Osteoblast (primary cell): ENCODE measurements around the gene IL34. TPM values are rescaled to one million over a fixed set of nuclear protein-coding genes. Genes with fewer than 3 reads are reported as not detected.

Source experiments
- DNase-seq: peaks from one replicate; pipeline ENCODE4 v3.0.0; 2011; ENCODE audit warnings: low spot score, mixed read lengths; ENCODE audit not compliant: insufficient read length; ENCODE audit errors: missing footprints
- H2AFZ ChIP-seq: 2 replicates; pipeline ENCODE4 v1.6.0; 2011; ENCODE audit warnings: mild to moderate bottlenecking, low read length
- H3K27ac ChIP-seq: 2 replicates; pipeline ENCODE4 v1.5.1; 2011; ENCODE audit warnings: mild to moderate bottlenecking, low read depth, low read length, moderate library complexity
- H3K27me3 ChIP-seq: 2 replicates; pipeline ENCODE4 v1.6.0; 2012; ENCODE audit warnings: mild to moderate bottlenecking, control low read depth, inconsistent platforms, low read length, moderate library complexity; ENCODE audit not compliant: insufficient read depth
- H3K36me3 ChIP-seq: 2 replicates; pipeline ENCODE4 v1.5.1; 2011; ENCODE audit warnings: mild to moderate bottlenecking, low read length, control low read depth, moderate library complexity; ENCODE audit not compliant: insufficient read depth
- H3K4me1 ChIP-seq: 2 replicates; pipeline ENCODE4 v1.5.1; 2011; ENCODE audit warnings: mild to moderate bottlenecking, low read length, control low read depth, moderate library complexity; ENCODE audit not compliant: insufficient read depth
- H3K4me2 ChIP-seq: 2 replicates; pipeline ENCODE4 v1.6.0; 2011; ENCODE audit warnings: mild to moderate bottlenecking, low read length; ENCODE audit not compliant: insufficient read depth
- H3K4me3 ChIP-seq: fragments of 200-600 bp; sonication (generic); 3 replicates; pipeline ENCODE4 v1.5.1; 2012; ENCODE audit warnings: mild to moderate bottlenecking, low read length, inconsistent platforms; ENCODE audit not compliant: insufficient read depth
- H3K79me2 ChIP-seq: 2 replicates; pipeline ENCODE4 v1.6.0; 2012; ENCODE audit warnings: mild to moderate bottlenecking, low read length, control low read depth, inconsistent platforms; ENCODE audit not compliant: insufficient read depth
- H3K9me3 ChIP-seq: 2 replicates; pipeline ENCODE4 v1.5.1; 2011; ENCODE audit warnings: low read depth, low read length, control low read depth
- H4K20me1 ChIP-seq: 2 replicates; pipeline ENCODE4 v1.6.0; 2012; ENCODE audit warnings: mild to moderate bottlenecking, low read length, control low read depth; ENCODE audit not compliant: insufficient read depth
- total RNA-seq: library from RNA; depleted of rRNA; stranded (reverse); fragments of >200 nt; gene quantifications from 2 replicates; pipeline ENCODE4 v1.2.3, GENCODE V29; 2012
- TF ChIP-seq, protein P1 (sequence below): IDR thresholded peaks from 2 replicates; pipeline ENCODE4 v1.5.1; 2011; ENCODE audit warnings: mild to moderate bottlenecking, low read depth, low read length, moderate library complexity; ENCODE audit errors: extremely low read depth

IL34 gene
- total RNA-seq, 1 donor = 9.4 TPM

DNA sequence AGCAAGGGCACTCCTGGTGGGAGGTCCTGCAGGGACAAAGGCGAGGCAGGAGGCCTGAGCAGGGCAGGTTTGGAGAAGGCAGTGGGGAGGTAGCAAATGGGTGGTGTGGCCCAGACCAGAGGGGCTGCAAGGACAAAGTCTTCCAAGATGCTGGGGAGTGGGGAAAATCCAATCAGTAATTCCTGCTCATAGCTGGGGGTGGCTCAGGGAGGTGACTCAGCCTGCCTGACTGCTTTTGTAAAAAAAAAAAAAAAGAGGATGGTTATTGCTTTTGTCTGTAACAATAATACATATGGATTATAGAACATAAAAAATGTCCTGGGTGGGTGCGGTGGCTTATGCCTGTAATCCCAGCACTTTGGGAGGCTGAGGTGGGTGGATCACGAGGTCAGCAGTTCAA, 5.2 kb downstream of the IL34 start:
- Histone ChIP-seq H2AFZ (no peak overlapping the region), H4K20me1 (no peaks in the 10 kb centered on the region), H3K36me3 (no peaks in the 10 kb centered on the region), H3K79me2 (no peaks in the 10 kb centered on the region), H3K9me3 (no peaks in the 10 kb centered on the region), H3K4me2 (no peak overlapping the region), H3K4me3 (no peak overlapping the region), H3K4me1 (peaks cover 21% of the 10 kb centered on the region), H3K27ac (no peak overlapping the region), H3K27me3 (no peaks in the 10 kb centered on the region)
- TF ChIP-seq, protein P1, sequence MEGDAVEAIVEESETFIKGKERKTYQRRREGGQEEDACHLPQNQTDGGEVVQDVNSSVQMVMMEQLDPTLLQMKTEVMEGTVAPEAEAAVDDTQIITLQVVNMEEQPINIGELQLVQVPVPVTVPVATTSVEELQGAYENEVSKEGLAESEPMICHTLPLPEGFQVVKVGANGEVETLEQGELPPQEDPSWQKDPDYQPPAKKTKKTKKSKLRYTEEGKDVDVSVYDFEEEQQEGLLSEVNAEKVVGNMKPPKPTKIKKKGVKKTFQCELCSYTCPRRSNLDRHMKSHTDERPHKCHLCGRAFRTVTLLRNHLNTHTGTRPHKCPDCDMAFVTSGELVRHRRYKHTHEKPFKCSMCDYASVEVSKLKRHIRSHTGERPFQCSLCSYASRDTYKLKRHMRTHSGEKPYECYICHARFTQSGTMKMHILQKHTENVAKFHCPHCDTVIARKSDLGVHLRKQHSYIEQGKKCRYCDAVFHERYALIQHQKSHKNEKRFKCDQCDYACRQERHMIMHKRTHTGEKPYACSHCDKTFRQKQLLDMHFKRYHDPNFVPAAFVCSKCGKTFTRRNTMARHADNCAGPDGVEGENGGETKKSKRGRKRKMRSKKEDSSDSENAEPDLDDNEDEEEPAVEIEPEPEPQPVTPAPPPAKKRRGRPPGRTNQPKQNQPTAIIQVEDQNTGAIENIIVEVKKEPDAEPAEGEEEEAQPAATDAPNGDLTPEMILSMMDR = no peak
- DNase-seq = peak; percentile 86

DNA sequence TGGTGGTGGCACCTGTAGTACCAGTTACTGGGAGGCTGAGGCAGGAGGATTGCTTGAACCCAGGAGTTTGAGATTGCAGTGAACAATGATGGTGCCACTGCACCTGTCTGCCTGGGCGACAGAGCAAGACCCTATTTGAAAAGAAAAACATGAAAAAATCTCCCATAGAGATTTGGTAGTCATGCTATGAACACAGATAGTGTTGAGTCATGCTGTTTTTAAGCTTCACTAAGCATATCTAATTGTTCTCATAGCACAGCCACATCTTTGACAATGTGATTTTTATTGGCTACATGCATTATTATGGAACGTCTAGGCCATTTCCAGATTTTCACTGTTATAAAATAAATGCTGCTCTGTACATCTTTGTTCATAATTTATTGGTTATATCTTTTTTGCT, 6.0 kb downstream of the IL34 start:
- DNase-seq = peak; percentile 48
- H3K9me3 ChIP-seq = no peaks in the 10 kb centered on the region
- H4K20me1 ChIP-seq = no peaks in the 10 kb centered on the region

DNA sequence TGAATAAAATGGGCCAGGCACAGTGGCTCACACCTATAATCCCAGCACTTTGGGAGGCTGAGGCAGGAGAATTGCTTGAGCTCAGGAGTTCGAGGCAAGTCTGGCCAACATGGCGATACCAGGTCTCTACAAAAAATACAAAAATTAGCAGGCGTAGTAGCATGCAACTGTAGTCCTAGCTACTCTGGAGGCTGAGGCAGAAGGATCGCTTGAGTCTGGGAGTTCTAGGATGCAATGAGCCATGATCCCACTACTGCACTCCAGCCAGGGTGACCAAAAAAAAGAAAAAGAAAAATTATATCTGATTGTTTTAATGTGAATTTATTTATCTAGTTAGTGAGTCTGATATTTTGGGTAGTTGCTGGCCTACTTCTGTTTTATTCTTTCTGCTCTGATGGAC, 7.0 kb downstream of the IL34 start:
- no peaks in the 10 kb centered on the region for H3K9me3 ChIP-seq
- H4K20me1 ChIP-seq = no peaks in the 10 kb centered on the region
- H2AFZ ChIP-seq = no peak overlapping the region
- H3K4me1 ChIP-seq = peaks cover 15% of the 10 kb centered on the region
- H3K4me3 ChIP-seq = no peak overlapping the region
- H3K27me3 ChIP-seq = no peaks in the 10 kb centered on the region
- H3K27ac ChIP-seq = no peak overlapping the region
- H3K4me2 ChIP-seq = peak overlapping the region; percentile 99
- H3K79me2 ChIP-seq = no peaks in the 10 kb centered on the region
- no peaks in the 10 kb centered on the region for H3K36me3 ChIP-seq
- TF ChIP-seq, protein P1 = no peak
- no peak for DNase-seq

More for the DNA sequence above, 6.0 kb downstream of the IL34 start:
- Histone ChIP-seq H3K27me3 (no peaks in the 10 kb centered on the region), H3K4me2 (no peak overlapping the region), H3K36me3 (no peaks in the 10 kb centered on the region), H2AFZ (no peak overlapping the region), H3K79me2 (no peaks in the 10 kb centered on the region), H3K4me3 (no peak overlapping the region), H3K27ac (no peak overlapping the region), H3K4me1 (peaks cover 17% of the 10 kb centered on the region)
- TF ChIP-seq, protein P1 = no peak

DNA sequence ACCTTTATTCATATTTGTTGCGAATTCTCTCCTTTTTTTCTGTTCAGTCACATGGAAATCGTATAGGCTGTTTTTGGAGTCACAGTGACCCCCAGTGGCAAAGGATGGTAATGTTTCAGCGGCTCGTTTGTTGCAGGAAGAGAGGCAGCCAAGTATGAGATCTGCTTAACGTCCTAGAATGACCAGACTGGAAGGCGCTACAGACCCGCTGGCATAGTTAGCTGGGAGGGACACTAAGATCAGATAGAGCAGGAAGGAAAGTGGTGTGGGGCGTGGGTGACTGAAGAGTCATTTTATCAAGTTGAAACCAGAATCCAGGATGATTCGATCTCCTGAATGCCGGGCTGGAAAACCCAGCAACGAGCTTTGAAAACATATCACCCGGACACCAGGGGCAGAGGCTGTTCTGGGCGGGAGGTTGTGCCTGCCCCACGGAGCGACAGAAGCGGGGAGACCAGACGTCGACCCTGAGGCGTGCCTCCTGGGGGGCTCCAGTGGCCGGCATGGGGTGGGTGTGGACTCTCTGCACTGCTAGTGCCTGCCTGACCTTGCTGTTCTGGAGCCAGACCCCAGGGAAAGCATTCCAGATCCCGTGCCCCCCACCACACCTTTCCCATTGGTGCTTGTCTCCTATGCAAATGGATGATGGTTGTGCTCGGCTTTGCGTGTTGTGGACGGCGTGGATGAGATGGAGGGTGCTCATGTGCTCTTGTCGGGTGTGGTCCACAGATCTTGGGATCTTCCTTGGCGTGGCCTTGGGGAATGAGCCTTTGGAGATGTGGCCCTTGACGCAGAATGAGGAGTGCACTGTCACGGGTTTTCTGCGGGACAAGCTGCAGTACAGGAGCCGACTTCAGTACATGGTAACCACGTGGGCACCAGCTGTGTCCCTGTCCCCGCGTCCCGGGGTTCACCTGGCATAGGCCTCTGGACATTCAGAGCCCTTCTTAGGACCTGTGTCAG, 7.7 kb downstream of the IL34 start:
- no peaks in the 10 kb centered on the region for H3K9me3 ChIP-seq
- peak; percentile 93 for DNase-seq
- TF ChIP-seq, protein P1 = peak; percentile 95
- peaks cover 14% of the 10 kb centered on the region for H3K4me1 ChIP-seq
- no peaks in the 10 kb centered on the region for H3K36me3 ChIP-seq
- H3K27me3 ChIP-seq = no peaks in the 10 kb centered on the region
- H3K27ac ChIP-seq = peak overlapping the region; percentile 50
- no peaks in the 10 kb centered on the region for H4K20me1 ChIP-seq
- no peaks in the 10 kb centered on the region for H3K79me2 ChIP-seq
- peak overlapping the region; percentile 92 for H2AFZ ChIP-seq
- peak overlapping the region; percentile 99 for H3K4me2 ChIP-seq
- H3K4me3 ChIP-seq = peak overlapping the region; percentile 73
